HG02938 (cell line): ENCODE data around the gene RNU2-63P.
"Not testable (repeated sequence)": the region's sequence is repeated elsewhere in the genome, so short reads cannot be mapped to it uniquely, and the experiment has no call there.

Source experiments
- ATAC-seq: cut with Tn5 transposase; IDR thresholded peaks from one replicate; pipeline ENCODE4 v1.9.1; 2021; ENCODE audit warnings: mild to moderate bottlenecking, moderate library complexity; ENCODE audit not compliant: unreplicated experiment

RNU2-63P gene

DNA sequence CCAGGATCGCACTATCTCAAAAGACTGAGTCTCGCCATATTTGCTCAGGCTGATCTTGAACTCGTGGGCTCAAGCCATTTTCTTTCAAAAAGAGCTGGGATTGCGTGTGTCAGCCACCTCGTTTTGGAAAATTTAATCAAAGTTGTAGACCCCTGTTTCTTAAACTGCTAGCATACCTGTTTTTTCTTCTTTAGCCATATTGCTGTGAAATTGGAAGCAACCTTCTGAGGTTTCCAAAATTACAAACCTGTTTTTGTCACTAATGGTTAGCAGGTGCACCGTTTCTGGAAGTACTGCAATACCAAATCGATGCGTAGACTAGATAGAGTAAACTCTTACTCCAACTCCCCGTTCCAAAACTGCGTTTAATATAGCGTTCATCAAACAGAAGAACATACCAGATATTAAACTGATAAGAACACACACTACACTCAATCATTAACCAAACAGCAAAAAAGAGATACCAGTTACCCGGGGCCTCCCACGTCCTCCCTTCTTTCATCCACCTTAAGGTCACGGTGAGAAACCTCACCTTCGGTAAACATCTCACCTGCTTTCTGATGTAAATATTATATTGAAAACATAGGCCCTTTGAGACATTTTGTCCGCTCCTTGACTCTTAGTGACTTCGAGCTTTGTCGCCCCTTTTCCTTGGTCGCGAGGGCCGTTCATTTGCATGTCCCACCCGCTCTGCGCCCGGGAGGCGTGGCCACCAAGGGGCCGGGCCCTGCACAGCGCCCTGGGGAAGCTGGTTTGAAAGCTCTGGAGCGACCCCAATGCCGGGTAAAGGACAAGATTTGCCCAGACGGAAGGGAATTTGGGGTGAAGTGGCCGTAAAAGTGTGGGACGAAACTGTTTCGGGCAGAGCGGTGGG, at the start of gene RNU2-63P:
RNU2-63P (minus strand) TSS at position 462 of the 874 bp plus-strand sequence.
- ATAC-seq = peak; percentile 80

DNA sequence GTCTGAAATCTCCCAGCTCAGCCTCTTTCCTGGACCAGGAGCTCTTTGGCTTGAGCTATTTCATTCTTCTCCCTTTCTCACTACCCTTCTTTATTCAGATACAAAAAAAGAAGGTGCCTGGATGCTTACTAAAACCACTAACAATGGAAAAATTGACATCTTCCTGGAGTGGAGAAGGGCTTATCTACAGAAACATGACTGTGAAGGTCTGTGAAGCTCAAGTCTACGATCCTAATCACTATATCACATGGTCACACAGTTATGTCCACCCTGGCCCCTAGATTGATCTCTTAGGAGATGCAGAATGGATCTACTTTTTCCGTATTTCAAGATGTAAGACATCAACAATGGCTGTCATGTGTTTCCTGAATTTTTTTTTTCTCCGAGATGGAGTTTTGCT, 44.9 kb upstream of the RNU2-63P start:
- ATAC-seq = no peak

DNA sequence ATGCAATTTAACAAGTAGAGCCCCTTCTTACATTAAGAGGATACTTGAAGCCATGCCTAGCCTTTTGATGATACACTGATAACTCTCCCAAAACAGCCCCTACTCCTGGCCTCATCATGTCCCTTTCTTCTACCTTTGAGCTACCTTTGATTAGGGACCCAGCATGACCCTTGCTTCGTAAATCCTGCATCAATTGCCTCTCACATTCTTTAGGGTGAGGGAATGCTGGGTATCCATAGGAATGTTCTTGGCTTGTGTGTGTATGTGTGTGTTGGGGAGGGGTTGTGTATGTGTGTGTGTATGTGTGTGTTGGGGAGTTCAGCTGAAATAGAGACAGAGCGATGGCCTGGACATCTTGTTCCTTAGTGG, 44.5 kb upstream of the RNU2-63P start:
- ATAC-seq = no peak

DNA sequence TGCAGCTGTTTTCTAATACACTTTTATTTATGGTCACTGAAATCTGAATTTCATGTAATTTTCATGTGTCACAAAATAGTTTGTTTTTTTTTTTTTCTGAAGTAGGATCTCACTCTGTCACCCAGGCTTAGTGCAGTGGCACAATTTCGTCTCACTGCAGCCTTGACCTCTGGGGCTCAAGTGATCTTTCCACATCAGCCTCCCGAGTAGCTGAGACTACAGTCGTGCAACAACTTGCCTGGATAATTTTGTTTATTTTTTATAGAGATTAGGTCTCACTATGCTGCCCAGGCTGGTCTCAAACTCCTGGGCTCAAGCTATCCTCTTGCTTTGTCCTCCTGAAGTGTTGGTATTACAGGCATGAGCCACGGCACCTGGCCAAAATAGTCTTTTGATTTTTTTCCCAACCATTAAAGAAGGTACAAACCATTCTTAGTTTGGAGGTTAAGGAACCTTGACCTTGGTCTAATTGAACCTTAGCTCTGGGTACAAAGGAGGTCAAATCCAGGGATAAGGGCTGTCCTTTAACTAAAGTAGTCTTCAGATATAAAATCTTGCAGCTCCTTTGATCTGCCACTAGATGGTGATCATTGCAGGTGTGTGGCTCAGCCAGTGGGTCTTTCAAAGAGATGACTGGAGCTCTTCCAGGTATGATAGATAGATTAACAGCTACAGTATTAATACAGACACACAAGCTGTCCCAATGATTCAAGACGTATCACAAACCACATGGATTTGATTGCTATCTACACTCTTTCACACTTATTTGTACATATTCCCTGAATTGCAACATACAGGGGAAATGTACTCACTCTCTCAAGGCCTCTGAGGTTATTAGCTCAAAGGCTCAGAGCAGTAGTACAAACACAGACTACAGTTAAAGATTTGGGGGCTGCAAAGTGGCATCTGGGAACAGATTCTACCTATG, 43.9 kb upstream of the RNU2-63P start:
- ATAC-seq = no peak

DNA sequence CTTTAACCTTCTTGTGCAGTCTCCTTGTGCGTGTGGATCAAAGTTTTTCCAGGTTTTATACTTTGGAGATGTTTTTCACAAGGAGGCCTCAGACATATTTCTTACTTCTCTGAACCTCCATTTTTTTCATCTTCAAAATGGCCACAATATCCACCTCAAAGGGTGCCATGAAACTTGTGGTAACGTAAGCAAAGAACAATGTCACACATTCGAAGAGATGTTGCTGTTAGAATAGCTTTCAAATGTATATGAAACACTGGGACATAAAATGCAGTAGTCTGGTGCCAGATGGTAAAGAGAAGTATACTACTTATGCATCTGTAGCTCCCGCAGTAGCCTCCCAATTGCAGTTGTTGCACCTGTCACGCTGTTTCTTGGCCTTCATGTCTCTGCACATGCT, 41.8 kb upstream of the RNU2-63P start:
- no peak for ATAC-seq

DNA sequence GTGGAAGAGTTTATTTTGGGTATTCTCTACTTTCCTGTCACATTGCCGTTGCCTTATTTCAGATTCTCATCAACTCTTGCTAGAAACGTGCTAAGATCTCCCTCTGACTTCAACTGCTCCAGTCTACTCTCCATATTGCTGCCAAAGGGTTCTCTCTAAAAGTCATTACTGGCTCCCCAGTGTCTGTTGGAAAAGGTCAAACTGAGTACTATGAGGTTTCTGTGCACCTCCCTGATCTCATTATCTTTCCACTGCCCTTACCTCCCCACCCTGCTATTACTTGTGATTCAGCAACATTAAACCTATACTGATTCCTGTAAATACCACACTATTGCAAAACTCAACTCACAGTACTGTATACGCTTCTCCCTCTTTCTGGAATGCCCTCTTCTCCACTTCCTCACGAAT, 41.1 kb upstream of the RNU2-63P start:
- ATAC-seq = no peak

DNA sequence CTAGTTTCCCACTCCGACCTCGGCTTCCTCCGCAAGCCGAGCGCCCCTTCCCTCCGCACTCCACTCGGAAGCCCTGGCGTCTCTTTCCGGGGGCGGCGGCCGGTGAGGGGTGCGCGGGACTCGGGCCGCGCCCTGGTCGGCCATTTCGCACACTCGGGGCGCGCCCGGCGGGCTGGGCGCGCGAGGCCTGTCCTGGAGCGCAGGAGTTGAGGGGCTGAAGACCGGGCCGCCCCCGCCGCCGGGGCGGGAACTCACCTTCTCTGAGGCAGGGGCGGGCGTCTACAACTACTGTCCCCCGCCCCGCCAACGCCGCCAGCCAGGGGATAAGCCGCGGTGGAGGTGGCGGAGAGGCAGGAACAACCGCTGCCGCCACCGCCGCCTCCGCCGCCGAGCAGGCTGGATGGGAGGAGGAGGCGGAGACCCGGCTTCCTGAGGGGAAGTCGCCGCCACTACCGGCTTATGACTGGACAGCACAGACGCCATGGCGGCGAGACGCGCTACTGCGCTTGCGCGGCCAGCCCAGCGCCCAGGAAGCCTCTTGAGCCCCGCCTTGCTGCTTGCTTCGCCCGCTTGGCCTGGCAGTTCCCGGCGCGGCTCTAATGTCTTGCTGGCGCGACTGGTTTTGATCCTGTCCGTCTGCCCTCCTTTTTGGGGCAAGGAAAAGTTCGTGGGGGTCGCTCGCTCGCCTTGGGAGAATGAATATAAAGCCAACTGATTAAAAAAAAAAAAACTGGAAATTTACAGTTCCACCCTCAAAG, 39.2 kb upstream of the RNU2-63P start, which contains the start of gene KRCC1:
KRCC1 (minus strand) TSS at position 413 of the 758 bp plus-strand sequence. CDS start 27,220 bp downstream, outside the sequence.
- peak; percentile 86 for ATAC-seq

DNA sequence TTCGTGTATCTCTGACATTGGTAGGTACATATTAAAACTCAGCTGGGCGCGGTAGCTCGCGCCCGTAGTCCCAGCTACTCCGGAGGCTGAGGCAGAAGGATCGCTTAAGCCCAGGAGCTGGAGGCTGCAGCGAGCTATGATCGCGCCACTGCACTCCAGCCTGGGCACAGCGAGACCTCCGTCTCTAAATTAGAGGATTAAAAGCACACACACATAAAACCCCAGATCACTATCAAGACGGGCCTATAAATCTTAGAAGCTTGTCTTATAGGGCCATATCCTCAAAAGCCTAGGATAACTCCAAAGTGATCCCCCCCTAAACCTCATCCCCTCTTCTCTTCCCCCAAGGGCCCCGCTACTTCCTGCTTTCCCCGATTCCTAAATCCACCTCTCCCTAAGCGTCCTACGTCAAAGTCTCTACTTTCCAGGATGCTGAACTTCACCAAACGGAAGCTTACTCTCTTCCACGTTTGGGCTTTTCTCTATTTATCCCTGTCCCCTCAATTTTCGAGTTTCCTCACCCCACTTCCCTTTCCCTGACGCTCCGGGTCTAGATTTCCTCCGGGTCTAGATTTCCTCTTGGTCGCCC, 38.5 kb upstream of the RNU2-63P start:
- no peak for ATAC-seq

DNA sequence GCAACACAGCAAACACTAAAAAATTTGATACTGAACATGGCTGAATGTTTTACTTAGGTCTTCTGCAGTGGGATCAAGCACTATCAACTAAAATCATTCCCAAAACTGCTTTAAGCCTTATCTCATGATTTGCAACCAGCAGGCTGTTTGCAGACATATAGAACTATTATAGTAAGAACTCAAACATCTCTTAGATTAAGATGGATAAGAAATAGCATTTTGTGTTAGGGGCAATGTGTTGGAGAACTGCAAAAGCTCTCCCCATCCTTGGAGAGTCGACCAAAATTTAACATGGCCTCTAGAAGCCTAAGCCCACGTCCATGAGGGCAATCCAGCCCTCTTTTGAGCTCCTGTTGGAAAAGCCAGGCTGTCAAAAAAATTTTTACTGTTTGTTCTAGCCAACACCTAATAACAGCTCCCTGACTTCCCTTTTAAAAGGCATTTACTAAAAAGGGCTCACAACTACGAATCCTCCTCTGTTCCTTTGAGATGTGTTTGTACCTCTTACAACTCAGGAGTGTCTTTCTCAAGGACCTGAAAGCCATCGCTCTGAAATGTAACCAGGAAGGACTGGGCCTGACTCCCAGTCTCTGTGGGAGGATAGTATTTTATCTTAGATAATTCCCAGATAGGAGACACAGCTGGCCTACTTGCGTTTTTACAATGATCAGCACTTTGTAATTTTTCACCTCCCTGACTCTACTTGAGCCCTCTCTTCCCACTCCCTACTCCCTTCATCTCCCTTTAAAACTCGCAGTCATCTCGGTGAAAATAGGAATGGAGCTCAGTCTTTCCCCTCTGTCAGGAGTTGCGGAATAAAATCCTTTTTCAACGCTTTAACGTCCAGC, 37.8 kb upstream of the RNU2-63P start:
- ATAC-seq = no peak

DNA sequence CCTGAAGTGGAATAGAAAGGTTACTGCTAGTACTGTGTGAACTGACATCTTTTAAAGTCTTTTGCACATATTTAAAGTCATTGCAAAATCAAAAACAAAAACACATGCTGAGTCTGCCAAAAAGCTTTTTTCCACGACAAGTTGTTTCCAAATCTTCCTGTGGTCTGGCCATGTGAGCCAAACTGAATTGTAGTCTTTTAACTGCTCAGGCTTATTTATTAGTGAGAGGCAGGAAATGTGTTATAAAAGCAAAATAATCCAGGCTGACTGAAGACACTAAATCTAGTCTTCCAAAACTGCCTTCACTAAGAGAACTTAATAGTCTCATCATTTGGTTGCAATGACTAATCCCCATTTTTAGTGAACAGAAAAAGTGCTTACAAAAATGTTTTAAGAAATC, 36.9 kb upstream of the RNU2-63P start:
- ATAC-seq = no peak

DNA sequence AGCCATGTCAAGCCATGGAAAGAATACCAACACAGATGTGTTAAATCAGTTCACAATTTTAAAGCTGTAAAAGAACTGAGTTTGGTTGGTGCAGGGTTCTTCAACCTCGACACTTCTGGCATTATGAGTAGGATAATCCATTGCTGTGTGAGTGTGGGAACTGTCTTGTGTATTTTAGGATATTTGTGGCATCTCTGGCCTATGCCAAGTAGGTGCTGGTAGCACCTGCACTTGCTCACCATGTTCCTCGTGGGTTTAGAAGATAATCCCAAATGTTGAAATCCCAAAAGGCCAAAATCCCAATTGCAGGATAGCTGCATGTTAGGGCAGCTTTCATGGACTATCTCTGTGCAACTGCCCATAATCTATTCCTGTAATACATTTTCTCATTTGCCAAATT, 35.4 kb upstream of the RNU2-63P start:
- ATAC-seq = no peak

DNA sequence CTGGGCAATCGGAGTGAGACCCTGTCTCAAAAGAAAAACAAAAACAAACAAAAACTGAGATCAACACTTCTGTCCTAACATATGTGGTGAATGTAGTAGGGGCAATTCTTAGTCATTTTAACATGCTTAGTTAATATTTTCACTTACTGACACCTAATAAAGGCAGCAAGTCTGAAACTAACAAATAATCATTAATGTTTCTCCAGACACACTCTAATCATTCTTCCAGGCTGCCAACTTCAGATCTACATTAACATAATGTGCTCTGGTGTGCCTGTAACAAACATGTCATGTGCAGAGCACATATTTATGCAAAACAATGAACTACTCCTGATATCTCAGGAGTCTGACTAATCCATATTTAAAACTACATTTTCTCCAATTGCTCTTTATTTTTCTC, 33.3 kb upstream of the RNU2-63P start:
- ATAC-seq = peak; percentile 70

DNA sequence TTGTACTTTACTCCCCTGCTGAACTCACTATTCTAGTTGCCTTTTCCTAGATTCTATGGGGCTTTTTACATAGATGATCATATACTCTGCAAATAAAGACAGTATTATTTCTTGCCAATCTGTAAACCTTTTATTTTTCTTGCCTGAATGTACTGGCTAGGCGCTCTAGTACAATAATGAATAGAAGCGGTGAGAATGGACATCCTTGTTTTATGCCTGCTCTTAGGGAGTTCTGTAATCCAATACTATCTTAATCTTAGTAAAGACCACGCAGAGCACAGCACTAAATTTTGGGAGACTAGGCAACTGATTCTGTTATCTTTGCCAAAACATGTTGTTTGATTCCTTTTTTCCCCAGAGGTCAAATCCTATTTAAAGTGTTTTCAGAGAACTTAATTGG, 32.2 kb upstream of the RNU2-63P start:
- no peak for ATAC-seq

DNA sequence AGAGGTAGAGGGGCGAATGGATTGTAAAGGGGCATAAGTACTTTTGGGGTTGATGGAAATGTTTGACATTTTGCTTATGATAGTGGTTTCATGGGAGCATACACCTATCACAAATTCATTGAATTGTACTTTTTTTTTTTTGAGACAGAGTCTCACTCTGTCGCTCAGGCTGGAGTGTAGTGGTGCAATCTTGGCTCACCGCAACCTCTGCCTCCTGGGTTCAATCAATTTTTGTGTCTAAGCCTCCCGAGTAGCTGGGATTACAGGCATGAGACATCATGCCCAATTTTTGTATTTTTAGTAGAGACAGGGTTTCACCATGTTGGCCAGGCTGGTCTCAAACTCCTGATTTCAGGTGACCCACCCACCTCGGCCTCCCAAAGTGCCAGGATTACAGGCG, 29.2 kb upstream of the RNU2-63P start:
- ATAC-seq = not testable (repeated sequence)

DNA sequence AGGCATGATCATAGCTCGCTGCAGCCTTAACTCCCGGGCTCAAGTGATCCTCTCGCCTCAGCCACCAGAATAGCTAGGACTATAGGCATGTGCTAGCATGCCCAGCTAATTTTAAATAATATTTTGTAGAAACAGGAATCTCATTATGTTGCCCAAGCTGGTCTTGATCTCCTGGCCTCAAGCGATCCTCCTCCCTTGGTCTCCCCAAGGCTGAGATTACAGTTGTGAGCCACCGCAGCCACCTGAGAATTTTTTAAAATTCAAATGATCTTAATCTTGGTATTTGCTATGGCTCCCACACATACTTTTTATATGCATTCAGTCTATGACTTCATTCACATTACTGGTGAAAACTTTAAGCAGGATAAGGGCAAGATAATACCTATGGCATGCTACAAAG, 26.1 kb upstream of the RNU2-63P start:
- no peak for ATAC-seq

DNA sequence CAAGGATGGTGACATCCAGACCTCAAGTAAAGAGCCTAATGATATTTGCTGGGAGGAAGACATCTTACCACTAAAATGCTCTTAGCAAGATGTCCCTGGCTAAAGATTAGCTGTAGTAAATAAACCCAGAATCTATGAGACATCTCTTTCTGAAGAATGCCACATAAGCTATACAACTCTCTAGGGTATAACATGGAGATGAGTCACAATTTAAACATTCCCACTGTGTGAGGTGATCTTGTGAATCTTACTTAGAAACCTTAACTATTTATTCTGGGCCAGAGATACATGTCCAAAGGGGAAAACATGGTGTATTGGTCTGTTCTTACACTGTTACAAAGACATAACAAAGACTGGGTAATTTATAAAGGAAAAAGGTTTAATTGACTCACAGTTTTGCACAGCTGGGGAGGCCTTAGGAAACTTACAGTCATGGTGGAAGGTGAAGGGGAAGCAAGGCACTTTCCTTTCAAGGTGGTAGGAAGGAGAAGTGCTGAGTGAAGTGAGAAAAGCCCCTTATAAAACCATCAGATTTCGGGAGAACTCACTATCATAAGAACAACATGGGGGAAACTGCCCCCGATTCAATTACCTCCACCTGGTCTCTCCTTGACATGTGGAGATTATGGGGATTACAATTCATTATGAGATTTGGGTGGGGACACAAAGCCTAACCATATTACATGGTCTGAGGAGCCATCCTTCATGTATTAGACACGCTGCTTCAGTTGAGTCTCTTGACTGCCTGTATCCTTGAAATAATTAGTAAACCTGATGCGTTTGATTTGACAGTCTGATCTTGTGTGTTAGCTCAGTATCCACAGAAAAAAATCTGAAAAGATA, 22.1 kb upstream of the RNU2-63P start:
- no peak for ATAC-seq

DNA sequence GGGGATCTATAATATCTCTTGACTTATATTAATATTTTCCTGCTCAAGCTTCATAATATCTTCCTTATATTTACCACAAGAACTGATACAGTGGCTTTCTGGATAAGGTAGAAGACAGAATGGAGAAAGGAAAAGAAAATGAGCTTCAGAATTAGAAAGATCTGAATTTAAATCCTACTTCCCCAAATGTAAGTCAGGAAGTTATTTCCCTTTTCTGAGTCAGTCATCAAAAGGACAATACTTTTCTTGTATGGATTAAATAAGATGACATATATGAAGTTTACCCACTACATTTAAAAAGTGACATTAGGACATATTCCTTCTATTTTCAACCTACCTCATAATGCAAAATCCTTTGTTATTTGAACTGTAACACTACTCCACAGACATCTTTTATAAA, 20.3 kb upstream of the RNU2-63P start:
- no peak for ATAC-seq

DNA sequence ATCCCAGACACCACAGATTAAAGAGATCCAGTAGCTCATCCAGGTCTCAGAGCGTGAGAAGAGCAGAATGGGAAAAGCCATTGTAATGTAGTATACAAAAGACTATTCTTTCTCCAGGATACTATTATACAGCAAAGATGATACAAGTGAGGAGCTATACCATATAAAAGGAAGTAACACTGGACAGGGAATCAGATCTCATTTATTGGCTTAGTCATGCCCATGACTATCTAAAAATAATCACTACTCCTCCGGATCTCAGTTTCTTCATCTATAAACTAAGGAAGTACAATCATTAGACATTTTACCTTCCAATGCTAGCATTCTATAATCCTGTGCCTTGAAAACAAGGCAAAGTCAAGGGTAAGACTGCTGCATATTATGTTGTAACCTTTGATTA, 19.8 kb upstream of the RNU2-63P start:
- no peak for ATAC-seq
